GM21367 (cell line): Measurements from ENCODE around the gene XK.
"Not testable (repeated sequence)": the region's sequence is repeated elsewhere in the genome, so short reads cannot be mapped to it uniquely, and the experiment has no call there.

Experiments
- ATAC-seq: cut with Tn5 transposase; IDR thresholded peaks from one replicate; pipeline ENCODE4 v1.9.1; 2021; ENCODE audit not compliant: unreplicated experiment

The XK gene

GRCh38 chrX:37685381-37686359, at the start of gene XK:
XK (plus strand) TSS chrX:37685791; CDS start chrX:37685962, 171 bp downstream.
- peak; percentile 79 for ATAC-seq

GRCh38 chrX:37638047-37638446, 47.5 kb upstream of the XK start:
- no peak for ATAC-seq

- ATAC-seq = no peak
These were observed 45.4 kb upstream of the XK start for GRCh38 chrX:37640142-37640541.

- ATAC-seq = no peak
These were observed 43.7 kb upstream of the XK start for GRCh38 chrX:37641859-37642258.

- ATAC-seq = no peak
These were observed 40.9 kb upstream of the XK start for GRCh38 chrX:37644381-37645305.

- no peak for ATAC-seq
These were observed 39.3 kb upstream of the XK start for GRCh38 chrX:37646254-37646653.

GRCh38 chrX:37650879-37651278, 34.7 kb upstream of the XK start:
- ATAC-seq = not testable (repeated sequence)

GRCh38 chrX:37651921-37652452, 33.6 kb upstream of the XK start:
- no peak for ATAC-seq

GRCh38 chrX:37652589-37653231, 32.9 kb upstream of the XK start:
- ATAC-seq = no peak

- no peak for ATAC-seq
These were observed 32.0 kb upstream of the XK start for GRCh38 chrX:37653397-37654085.

GRCh38 chrX:37658343-37659030, 27.1 kb upstream of the XK start:
- ATAC-seq = no peak

- ATAC-seq = no peak
These were observed 26.5 kb upstream of the XK start for GRCh38 chrX:37659047-37659446.

GRCh38 chrX:37662181-37662580, 23.4 kb upstream of the XK start:
- no peak for ATAC-seq

GRCh38 chrX:37666516-37666915, 19.1 kb upstream of the XK start:
- ATAC-seq = no peak

GRCh38 chrX:37667141-37667540, 18.4 kb upstream of the XK start:
- ATAC-seq = no peak

GRCh38 chrX:37672563-37672962, 13.0 kb upstream of the XK start:
- no peak for ATAC-seq

- ATAC-seq = no peak
These were observed 8.8 kb upstream of the XK start for GRCh38 chrX:37676811-37677210.

GRCh38 chrX:37677243-37677642, 8.3 kb upstream of the XK start:
- ATAC-seq = no peak

- peak; percentile 79 for ATAC-seq
These were observed 7.8 kb upstream of the XK start for GRCh38 chrX:37677765-37678164.

GRCh38 chrX:37678574-37678973, 7.0 kb upstream of the XK start:
- ATAC-seq = no peak
